ENCODE results near the gene C20orf204. TPM values are rescaled to one million over a fixed set of nuclear protein-coding genes. Genes with fewer than 3 reads are reported as not detected.

The C20orf204 gene
- total RNA-seq, 4 donors from 2014 or later = 0.37 to 6.5 (median 0.68) TPM

- ATAC-seq (ENCODE audit: low FRiP score) (peak; percentile 57), DNase-seq (ENCODE audit: low spot score) (peak; percentile 44)
- TF ChIP-seq CTCF (IDR thresholded peaks at IDR 0.05) = no peak
Measured at GRCh38 chr20:64079273-64080012, 43.5 kb downstream of the C20orf204 start, which contains the start of gene RGS19. RGS19 (minus strand) TSS chr20:64079518; CDS start chr20:64076886, 2,632 bp downstream.

- ATAC-seq (ENCODE audit: low FRiP score) (peak; percentile 6), DNase-seq (ENCODE audit: low spot score) (no peak)
- no peak for TF ChIP-seq CTCF (IDR thresholded peaks at IDR 0.05)
Measured at GRCh38 chr20:64080013-64080812, 44.2 kb downstream of the C20orf204 start, which contains the start of gene OPRL1. OPRL1 (plus strand) TSS chr20:64080082; CDS start chr20:64092721, 12,639 bp downstream.

GRCh38 chr20:64080813-64081623, 45.0 kb downstream of the C20orf204 start:
- no peak for TF ChIP-seq CTCF (IDR thresholded peaks at IDR 0.05)
- DNase-seq (ENCODE audit: low spot score) (no peak), ATAC-seq (ENCODE audit: low FRiP score) (no peak)

- TF ChIP-seq CTCF (IDR thresholded peaks at IDR 0.05) = no peak
- ATAC-seq (ENCODE audit: low FRiP score) = no peak
Measured at GRCh38 chr20:64081624-64081964, 45.6 kb downstream of the C20orf204 start.

GRCh38 chr20:64082126-64082731, 46.2 kb downstream of the C20orf204 start:
- no peak for TF ChIP-seq CTCF (IDR thresholded peaks at IDR 0.05)
- ATAC-seq (ENCODE audit: low FRiP score) = no peak

More at GRCh38 chr20:64081624-64081964, 45.6 kb downstream of the C20orf204 start:
- no peak for DNase-seq (ENCODE audit: low spot score)

GRCh38 chr20:64082820-64083377, 46.9 kb downstream of the C20orf204 start:
- TF ChIP-seq CTCF (IDR thresholded peaks at IDR 0.05) = no peak
- DNase-seq (ENCODE audit: low spot score) = no peak
- ATAC-seq (ENCODE audit: low FRiP score) = no peak

More at GRCh38 chr20:64082126-64082731, 46.2 kb downstream of the C20orf204 start:
- DNase-seq (ENCODE audit: low spot score) = no peak
